ENCODE results near the gene TMA7. TPM values are rescaled to one million over a fixed set of nuclear protein-coding genes. Genes with fewer than 3 reads are reported as not detected.

TMA7 gene
- total and polyA plus RNA-seq, 2 of the 13 experiments (the other 11 are each of a cell fraction or from before 2014, with no cell fraction given) = 100 to 486 TPM

DNA sequence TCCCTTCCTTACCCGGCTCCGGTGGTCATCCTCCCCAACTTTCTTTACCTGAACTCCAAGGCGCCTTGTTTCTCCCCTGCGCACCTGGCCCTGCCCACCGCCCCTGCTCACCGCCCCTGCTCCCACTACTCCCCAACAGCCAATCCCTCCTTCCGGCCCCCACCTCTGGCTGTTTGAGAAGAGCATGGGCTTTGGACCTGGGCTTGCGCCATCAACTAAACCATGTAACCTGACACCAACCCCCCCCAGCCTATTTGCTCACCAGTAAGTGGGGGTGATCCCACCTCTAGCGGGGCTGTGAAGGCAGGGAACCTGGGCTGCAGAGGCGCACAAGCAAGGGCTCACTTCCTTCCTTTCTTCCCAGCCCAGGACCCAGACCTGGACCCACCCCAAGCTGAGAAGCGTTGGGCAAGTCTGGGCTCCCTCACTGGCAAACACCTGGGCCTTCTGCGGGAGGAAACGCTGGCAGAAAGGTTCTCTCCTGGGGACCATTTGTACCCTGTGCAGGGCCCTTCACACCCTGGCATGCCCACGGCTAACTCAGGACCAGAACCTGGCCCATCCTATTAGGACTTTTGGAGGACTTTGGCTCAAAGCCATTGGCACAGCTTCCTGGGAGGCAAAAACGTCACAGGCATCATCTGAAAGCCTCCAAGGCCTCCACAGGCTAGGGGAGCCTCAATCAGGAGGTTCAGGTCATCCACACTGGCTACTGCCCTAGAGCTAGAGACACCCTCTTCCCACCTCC, 9.9 kb upstream of the TMA7 start, which contains the start of gene PLXNB1 (continued):
- TF ChIP-seq, protein P1, sequence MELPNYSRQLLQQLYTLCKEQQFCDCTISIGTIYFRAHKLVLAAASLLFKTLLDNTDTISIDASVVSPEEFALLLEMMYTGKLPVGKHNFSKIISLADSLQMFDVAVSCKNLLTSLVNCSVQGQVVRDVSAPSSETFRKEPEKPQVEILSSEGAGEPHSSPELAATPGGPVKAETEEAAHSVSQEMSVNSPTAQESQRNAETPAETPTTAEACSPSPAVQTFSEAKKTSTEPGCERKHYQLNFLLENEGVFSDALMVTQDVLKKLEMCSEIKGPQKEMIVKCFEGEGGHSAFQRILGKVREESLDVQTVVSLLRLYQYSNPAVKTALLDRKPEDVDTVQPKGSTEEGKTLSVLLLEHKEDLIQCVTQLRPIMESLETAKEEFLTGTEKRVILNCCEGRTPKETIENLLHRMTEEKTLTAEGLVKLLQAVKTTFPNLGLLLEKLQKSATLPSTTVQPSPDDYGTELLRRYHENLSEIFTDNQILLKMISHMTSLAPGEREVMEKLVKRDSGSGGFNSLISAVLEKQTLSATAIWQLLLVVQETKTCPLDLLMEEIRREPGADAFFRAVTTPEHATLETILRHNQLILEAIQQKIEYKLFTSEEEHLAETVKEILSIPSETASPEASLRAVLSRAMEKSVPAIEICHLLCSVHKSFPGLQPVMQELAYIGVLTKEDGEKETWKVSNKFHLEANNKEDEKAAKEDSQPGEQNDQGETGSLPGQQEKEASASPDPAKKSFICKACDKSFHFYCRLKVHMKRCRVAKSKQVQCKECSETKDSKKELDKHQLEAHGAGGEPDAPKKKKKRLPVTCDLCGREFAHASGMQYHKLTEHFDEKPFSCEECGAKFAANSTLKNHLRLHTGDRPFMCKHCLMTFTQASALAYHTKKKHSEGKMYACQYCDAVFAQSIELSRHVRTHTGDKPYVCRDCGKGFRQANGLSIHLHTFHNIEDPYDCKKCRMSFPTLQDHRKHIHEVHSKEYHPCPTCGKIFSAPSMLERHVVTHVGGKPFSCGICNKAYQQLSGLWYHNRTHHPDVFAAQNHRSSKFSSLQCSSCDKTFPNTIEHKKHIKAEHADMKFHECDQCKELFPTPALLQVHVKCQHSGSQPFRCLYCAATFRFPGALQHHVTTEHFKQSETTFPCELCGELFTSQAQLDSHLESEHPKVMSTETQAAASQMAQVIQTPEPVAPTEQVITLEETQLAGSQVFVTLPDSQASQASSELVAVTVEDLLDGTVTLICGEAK (IDR thresholded peaks at IDR 0.05) = no peak
- TF ChIP-seq, protein P1 (CRISPR knock-in tag; IDR thresholded peaks at IDR 0.05) = peak; percentile 58; the same call in 1 of the 2 replicates
- TF ChIP-seq, protein P2, sequence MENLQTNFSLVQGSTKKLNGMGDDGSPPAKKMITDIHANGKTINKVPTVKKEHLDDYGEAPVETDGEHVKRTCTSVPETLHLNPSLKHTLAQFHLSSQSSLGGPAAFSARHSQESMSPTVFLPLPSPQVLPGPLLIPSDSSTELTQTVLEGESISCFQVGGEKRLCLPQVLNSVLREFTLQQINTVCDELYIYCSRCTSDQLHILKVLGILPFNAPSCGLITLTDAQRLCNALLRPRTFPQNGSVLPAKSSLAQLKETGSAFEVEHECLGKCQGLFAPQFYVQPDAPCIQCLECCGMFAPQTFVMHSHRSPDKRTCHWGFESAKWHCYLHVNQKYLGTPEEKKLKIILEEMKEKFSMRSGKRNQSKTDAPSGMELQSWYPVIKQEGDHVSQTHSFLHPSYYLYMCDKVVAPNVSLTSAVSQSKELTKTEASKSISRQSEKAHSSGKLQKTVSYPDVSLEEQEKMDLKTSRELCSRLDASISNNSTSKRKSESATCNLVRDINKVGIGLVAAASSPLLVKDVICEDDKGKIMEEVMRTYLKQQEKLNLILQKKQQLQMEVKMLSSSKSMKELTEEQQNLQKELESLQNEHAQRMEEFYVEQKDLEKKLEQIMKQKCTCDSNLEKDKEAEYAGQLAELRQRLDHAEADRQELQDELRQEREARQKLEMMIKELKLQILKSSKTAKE (CRISPR knock-in tag; IDR thresholded peaks at IDR 0.05; ENCODE audit: borderline replicate concordance) = peak; percentile 94; the same call in 1 of the 2 replicates
- TF ChIP-seq, protein P3, sequence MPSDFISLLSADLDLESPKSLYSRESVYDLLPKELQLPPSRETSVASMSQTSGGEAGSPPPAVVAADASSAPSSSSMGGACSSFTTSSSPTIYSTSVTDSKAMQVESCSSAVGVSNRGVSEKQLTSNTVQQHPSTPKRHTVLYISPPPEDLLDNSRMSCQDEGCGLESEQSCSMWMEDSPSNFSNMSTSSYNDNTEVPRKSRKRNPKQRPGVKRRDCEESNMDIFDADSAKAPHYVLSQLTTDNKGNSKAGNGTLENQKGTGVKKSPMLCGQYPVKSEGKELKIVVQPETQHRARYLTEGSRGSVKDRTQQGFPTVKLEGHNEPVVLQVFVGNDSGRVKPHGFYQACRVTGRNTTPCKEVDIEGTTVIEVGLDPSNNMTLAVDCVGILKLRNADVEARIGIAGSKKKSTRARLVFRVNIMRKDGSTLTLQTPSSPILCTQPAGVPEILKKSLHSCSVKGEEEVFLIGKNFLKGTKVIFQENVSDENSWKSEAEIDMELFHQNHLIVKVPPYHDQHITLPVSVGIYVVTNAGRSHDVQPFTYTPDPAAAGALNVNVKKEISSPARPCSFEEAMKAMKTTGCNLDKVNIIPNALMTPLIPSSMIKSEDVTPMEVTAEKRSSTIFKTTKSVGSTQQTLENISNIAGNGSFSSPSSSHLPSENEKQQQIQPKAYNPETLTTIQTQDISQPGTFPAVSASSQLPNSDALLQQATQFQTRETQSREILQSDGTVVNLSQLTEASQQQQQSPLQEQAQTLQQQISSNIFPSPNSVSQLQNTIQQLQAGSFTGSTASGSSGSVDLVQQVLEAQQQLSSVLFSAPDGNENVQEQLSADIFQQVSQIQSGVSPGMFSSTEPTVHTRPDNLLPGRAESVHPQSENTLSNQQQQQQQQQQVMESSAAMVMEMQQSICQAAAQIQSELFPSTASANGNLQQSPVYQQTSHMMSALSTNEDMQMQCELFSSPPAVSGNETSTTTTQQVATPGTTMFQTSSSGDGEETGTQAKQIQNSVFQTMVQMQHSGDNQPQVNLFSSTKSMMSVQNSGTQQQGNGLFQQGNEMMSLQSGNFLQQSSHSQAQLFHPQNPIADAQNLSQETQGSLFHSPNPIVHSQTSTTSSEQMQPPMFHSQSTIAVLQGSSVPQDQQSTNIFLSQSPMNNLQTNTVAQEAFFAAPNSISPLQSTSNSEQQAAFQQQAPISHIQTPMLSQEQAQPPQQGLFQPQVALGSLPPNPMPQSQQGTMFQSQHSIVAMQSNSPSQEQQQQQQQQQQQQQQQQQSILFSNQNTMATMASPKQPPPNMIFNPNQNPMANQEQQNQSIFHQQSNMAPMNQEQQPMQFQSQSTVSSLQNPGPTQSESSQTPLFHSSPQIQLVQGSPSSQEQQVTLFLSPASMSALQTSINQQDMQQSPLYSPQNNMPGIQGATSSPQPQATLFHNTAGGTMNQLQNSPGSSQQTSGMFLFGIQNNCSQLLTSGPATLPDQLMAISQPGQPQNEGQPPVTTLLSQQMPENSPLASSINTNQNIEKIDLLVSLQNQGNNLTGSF (CRISPR knock-in tag; IDR thresholded peaks at IDR 0.05) = no peak
- TF ChIP-seq MAZ (IDR thresholded peaks at IDR 0.05; ENCODE audit: borderline replicate concordance, low read depth, low read length) (peak; percentile 100), MAZ (CRISPR knock-in tag; IDR thresholded peaks at IDR 0.05; ENCODE audit: low read depth) (peak; percentile 100), XRCC5 (optimal IDR thresholded peaks at IDR 0.05; ENCODE audit: low read length) (peak; percentile 74), ADNP (CRISPR knock-in tag; IDR thresholded peaks at IDR 0.05) (no peak), ZNF616 (CRISPR knock-in tag; IDR thresholded peaks at IDR 0.05; ENCODE audit: low read depth) (0 out of 2 replicates have a peak, but pooled peaks have one; percentile 56)
- TF ChIP-seq, protein P4, sequence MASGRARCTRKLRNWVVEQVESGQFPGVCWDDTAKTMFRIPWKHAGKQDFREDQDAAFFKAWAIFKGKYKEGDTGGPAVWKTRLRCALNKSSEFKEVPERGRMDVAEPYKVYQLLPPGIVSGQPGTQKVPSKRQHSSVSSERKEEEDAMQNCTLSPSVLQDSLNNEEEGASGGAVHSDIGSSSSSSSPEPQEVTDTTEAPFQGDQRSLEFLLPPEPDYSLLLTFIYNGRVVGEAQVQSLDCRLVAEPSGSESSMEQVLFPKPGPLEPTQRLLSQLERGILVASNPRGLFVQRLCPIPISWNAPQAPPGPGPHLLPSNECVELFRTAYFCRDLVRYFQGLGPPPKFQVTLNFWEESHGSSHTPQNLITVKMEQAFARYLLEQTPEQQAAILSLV (CRISPR knock-in tag; IDR thresholded peaks at IDR 0.05; ENCODE audit: borderline replicate concordance) = peak; percentile 67; the same call in 1 of the 2 replicates
